ENCODE results near the gene CCDC142.

CCDC142 gene

DNA sequence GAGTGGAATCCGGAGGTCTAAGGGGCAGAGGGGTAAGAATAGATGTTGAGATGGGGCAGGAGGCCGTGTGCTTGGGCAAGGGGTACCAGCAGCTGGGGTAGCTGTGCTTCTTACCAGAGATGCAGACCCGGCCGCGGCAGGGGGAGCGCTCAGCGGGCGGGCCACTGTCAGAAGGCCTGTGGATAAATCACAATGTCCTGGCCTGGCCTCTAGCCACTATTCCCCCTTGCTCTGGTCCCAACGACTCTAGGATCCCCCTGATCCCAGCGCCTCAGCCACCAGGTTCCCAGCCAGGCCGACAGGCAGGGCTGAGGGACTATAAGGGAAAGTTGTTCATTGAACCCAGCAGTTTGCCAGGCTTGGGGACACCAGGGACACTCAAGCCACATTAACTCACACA is 52.3 kb downstream of the CCDC142 start:
- TF ChIP-seq, protein P1, sequence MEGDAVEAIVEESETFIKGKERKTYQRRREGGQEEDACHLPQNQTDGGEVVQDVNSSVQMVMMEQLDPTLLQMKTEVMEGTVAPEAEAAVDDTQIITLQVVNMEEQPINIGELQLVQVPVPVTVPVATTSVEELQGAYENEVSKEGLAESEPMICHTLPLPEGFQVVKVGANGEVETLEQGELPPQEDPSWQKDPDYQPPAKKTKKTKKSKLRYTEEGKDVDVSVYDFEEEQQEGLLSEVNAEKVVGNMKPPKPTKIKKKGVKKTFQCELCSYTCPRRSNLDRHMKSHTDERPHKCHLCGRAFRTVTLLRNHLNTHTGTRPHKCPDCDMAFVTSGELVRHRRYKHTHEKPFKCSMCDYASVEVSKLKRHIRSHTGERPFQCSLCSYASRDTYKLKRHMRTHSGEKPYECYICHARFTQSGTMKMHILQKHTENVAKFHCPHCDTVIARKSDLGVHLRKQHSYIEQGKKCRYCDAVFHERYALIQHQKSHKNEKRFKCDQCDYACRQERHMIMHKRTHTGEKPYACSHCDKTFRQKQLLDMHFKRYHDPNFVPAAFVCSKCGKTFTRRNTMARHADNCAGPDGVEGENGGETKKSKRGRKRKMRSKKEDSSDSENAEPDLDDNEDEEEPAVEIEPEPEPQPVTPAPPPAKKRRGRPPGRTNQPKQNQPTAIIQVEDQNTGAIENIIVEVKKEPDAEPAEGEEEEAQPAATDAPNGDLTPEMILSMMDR (IDR thresholded peaks at IDR 0.05; ENCODE audit: borderline replicate concordance, insufficient read depth, low read depth, low read length) = no peak
- H3K4me3 ChIP-seq (ENCODE audit: low read depth, low read length) = no peak overlapping the region

DNA sequence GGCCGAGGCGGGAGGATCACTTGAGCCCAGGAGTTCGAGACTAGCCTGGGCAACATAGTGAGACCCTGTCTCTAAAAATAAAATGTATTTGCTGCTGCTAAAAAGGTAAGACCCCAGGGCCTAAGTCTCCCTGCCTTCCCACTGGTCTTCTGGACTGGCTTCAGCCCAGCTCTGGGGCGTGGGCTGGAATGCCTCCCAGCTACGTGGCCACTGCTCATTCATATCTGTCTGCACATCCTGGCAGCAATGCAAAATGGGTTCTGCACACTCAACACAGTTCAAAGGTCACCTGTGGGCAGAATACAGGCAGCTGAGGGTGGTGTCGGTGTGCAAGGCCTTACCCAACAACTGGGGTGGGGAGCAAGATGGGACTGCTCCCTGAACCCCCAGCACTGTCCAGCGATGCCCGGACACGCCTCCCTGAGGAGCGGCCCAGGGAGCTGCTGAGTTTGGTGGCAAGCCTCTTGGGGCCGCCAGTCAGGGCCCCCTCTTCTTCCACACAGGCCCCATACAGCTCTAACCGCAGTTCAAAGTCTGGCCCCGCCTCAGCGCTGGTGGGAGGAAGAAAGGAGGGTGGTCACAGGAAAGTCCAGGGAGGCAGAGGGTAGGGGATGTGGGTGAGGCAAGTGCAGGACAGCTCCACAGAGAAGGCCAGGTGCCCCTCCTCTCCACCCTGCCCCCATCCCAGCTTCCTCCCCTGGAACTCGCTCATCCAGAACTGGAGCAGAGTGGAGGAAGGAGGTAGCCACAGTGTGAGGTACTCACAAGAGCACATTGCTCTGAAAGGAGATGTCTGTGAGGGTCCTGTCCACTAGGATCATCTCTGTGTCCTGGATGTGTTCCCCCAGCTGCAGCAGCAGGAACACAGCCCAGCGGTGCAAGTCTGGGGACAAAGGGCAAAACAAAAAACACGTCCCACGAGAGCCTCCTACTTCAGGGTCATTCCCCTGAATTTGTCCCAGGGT is 53.0 kb downstream of the CCDC142 start:
- H3K4me3 ChIP-seq (ENCODE audit: low read depth, low read length) = no peak overlapping the region
- TF ChIP-seq, protein P1 (IDR thresholded peaks at IDR 0.05; ENCODE audit: borderline replicate concordance, insufficient read depth, low read depth, low read length) = no peak

DNA sequence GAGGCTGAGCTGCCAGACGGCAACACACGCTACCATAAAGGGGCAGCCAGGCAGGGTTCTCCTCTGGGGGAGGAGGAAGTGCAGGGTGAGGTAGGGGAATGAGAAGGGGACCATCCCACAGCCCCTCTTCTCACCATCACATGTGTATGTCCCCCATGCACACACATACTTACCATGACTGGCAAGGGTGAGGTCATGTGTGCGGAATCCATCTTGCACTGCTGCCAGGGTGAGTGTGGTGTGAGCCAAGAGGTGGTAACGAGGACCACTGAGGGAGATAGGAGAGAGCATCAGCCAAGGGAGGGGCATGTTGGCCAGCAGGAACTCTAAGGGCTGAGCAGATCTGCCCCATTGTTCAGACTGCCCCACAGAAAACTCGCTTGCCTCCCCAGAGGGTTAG is 54.1 kb downstream of the CCDC142 start:
- TF ChIP-seq, protein P1 (IDR thresholded peaks at IDR 0.05; ENCODE audit: borderline replicate concordance, insufficient read depth, low read depth, low read length) = no peak

DNA sequence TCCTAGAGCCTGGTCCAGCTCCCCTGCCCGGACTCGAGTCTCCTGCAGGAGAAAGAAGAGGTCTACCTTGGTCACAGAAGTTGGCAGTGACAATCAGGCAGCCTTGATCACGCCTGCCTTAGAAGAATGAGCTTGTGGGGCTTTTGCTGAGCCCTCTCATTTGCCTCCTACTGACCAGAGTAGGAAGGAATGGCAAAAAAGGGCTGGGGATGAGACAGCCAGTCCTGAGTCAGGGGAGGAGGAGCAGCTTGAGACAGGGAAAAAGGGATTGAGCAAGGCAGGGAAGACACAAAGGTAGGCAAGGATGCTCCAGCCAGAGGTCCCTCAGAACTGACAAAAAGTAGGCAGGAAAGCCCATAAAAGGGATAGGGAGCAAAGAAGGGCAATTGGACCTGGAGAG is 55.2 kb downstream of the CCDC142 start:
- TF ChIP-seq, protein P1 (IDR thresholded peaks at IDR 0.05; ENCODE audit: borderline replicate concordance, insufficient read depth, low read depth, low read length) = no peak
- no peak overlapping the region for H3K4me3 ChIP-seq (ENCODE audit: low read depth, low read length)

More for the DNA sequence above, 54.1 kb downstream of the CCDC142 start:
- H3K4me3 ChIP-seq (ENCODE audit: low read depth, low read length) = no peak overlapping the region

DNA sequence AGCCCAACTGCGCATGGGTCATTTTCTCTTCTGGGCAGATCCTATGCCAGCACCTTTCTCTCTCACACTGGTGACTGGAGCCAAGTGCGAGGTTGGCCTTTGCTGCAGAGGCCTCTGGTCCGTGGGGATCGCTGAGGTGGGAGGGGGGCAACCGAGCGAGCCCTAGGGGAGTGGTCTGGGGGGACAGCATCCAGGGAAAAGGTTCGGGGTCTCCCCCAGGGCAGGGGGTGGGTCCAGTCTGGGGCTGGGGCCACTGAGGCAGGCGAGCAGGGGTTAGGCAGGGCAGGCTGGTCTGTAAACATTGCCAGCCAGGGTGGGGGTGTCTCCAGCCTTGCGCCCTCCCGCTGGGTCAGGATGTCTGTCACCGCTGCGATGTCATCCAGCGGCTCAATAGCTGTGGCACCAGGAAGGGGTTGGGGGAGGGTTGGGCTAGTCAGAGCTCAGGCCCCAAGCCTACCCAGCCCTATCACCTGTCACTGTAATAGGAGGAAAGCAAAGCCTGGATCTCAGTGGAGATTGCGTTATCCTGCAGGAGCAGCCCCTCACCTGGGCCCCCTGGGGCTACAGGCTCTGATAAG is 56.5 kb downstream of the CCDC142 start:
- TF ChIP-seq, protein P1 (IDR thresholded peaks at IDR 0.05; ENCODE audit: borderline replicate concordance, insufficient read depth, low read depth, low read length) = no peak
- H3K4me3 ChIP-seq (ENCODE audit: low read depth, low read length) = no peak overlapping the region

DNA sequence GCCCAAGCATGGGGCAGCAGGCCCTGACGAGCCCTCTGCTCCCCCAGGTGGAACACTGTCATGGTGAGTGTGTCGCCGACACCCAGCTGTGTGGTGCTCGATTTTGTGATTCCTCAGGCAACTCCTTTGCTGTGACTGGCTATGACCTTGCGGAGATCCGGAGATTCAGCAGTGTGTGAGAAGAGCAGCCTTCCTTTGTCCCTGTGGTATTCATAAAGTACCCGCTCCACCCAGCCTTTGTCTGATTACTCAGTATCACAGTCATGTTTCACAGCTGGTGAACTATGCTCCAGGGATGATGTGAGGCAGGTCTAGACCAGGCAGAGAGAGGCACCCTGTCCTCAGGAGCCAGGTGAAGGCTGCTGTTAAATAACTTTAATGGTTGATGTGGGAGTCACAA is 57.3 kb downstream of the CCDC142 start:
- TF ChIP-seq, protein P1 (IDR thresholded peaks at IDR 0.05; ENCODE audit: borderline replicate concordance, insufficient read depth, low read depth, low read length) = no peak
- no peak overlapping the region for H3K4me3 ChIP-seq (ENCODE audit: low read depth, low read length)
